WTC11 (cell line): ENCODE results near the gene ELFN2. TPM values are rescaled to one million over a fixed set of nuclear protein-coding genes. Genes with fewer than 3 reads are reported as not detected.

Experiments
- ATAC-seq: fragments of 200-7000 bp; cut with Tn5 transposase; 2 replicates; pipeline ENCODE4 v1.10.0; 2021; ENCODE audit warnings: mild to moderate bottlenecking, moderate library complexity
- CTCF ChIA-PET: fragments of 300-600 bp; sonication (Branson Sonifier 250); formaldehyde crosslinking; loops from one replicate; lab custom pipeline; 2021; ENCODE audit warnings: antibody characterized with exemption; lab: Charles Lee
- POLR2A ChIA-PET: fragments of 350-600 bp; sonication (Branson Sonifier 250); formaldehyde crosslinking; loops from one replicate; lab custom pipeline; 2021; ENCODE audit warnings: antibody characterized with exemption; lab: Charles Lee
- DNase-seq: peaks from one replicate; pipeline ENCODE4 v3.0.0; 2021; ENCODE audit warnings: low spot score
- H3K27ac Mint-ChIP-seq: 2 replicates; pipeline ENCODE4 v1.8.0; 2021; ENCODE audit warnings: mixed read lengths
- H3K27me3 Mint-ChIP-seq: 2 replicates; pipeline ENCODE4 v1.8.0; 2021; ENCODE audit warnings: low read depth, mild to moderate bottlenecking, moderate library complexity, mixed read lengths
- H3K36me3 Mint-ChIP-seq: 2 replicates; pipeline ENCODE4 v1.8.0; 2021; ENCODE audit warnings: mixed read lengths
- H3K4me1 Mint-ChIP-seq: 2 replicates; pipeline ENCODE4 v1.8.0; 2022; ENCODE audit warnings: mixed read lengths
- H3K4me3 Mint-ChIP-seq: 2 replicates; pipeline ENCODE4 v1.8.0; 2021; ENCODE audit warnings: mild to moderate bottlenecking, moderate library complexity, mixed read lengths
- H3K9me3 Mint-ChIP-seq: 2 replicates; pipeline ENCODE4 v1.8.0; 2021; ENCODE audit warnings: mixed read lengths
- ESRRA ChIP-seq: sonication (generic); formaldehyde crosslinking; IDR thresholded peaks from 2 replicates; pipeline ENCODE4 v1.8.1; 2022; ENCODE audit warnings: mild to moderate bottlenecking, missing genetic modification reagents, borderline replicate concordance
- GABPB1 ChIP-seq: sonication (generic); formaldehyde crosslinking; IDR thresholded peaks from 2 replicates; pipeline ENCODE4 v1.8.1; 2023; ENCODE audit warnings: mild to moderate bottlenecking, missing genetic modification reagents
- GTF2I ChIP-seq: fragments of 250-450 bp; sonication (Bioruptor Pico); conservative IDR thresholded peaks from 2 replicates; pipeline ENCODE4 v1.4.0; 2021; ENCODE audit warnings: mild to moderate bottlenecking
- IRF2 ChIP-seq: sonication (generic); formaldehyde crosslinking; IDR thresholded peaks from 2 replicates; pipeline ENCODE4 v1.8.0; 2022; ENCODE audit warnings: low read depth, missing genetic modification reagents, borderline replicate concordance
- OVOL2 ChIP-seq: fragments of 250-450 bp; sonication (Bioruptor Pico); IDR thresholded peaks from 2 replicates; pipeline ENCODE4 v1.9.0; 2021; ENCODE audit warnings: mild to moderate bottlenecking, borderline replicate concordance
- RORB ChIP-seq: fragments of 250-450 bp; sonication (Bioruptor Pico); IDR thresholded peaks from 2 replicates; pipeline ENCODE4 v1.9.0; 2021; ENCODE audit warnings: mild to moderate bottlenecking
- SMAD3 ChIP-seq: sonication (generic); formaldehyde crosslinking; IDR thresholded peaks from 2 replicates; pipeline ENCODE4 v1.8.0; 2022; ENCODE audit warnings: missing genetic modification reagents, mild to moderate bottlenecking, borderline replicate concordance
- SP1 ChIP-seq: sonication (generic); formaldehyde crosslinking; conservative IDR thresholded peaks from 2 replicates; pipeline ENCODE4 v1.8.1; 2022; ENCODE audit warnings: missing genetic modification reagents
- TCF7 ChIP-seq: sonication (generic); formaldehyde crosslinking; IDR thresholded peaks from 2 replicates; pipeline ENCODE4 v1.8.0; 2022; ENCODE audit warnings: mild to moderate bottlenecking, low read depth, missing genetic modification reagents, moderate library complexity
- TEAD4 ChIP-seq: sonication (generic); formaldehyde crosslinking; IDR thresholded peaks from 2 replicates; pipeline ENCODE4 v1.8.0; 2022; ENCODE audit warnings: mild to moderate bottlenecking, missing genetic modification reagents
- ZNF671 ChIP-seq: fragments of 250-450 bp; sonication (Bioruptor Pico); IDR thresholded peaks from 2 replicates; pipeline ENCODE4 v1.8.0; 2021; ENCODE audit warnings: mild to moderate bottlenecking
- total RNA-seq: library from RNA; stranded (reverse); gene quantifications from 3 replicates; pipeline ENCODE4 v1.2.3, GENCODE V29; 2021
- TF ChIP-seq, protein P1 (sequence below): sonication (generic); formaldehyde crosslinking; IDR thresholded peaks from 2 replicates; pipeline ENCODE4 v1.8.0; 2023; ENCODE audit warnings: missing genetic modification reagents, mild to moderate bottlenecking, borderline replicate concordance
- TF ChIP-seq, protein P2 (sequence below): fragments of 250-450 bp; sonication (Bioruptor Pico); IDR thresholded peaks from 2 replicates; pipeline ENCODE4 v1.9.0; 2021; ENCODE audit warnings: mild to moderate bottlenecking
- TF ChIP-seq, protein P3 (sequence below): sonication (generic); formaldehyde crosslinking; IDR thresholded peaks from 2 replicates; pipeline ENCODE4 v1.8.1; 2023; ENCODE audit warnings: mild to moderate bottlenecking, missing genetic modification reagents
- TF ChIP-seq, protein P4 (sequence below): sonication (generic); formaldehyde crosslinking; IDR thresholded peaks from 2 replicates; pipeline ENCODE4 v1.8.1; 2022; ENCODE audit warnings: low read depth, mild to moderate bottlenecking, moderate library complexity, missing genetic modification reagents, borderline replicate concordance
- TF ChIP-seq, protein P5 (sequence below): sonication (generic); formaldehyde crosslinking; IDR thresholded peaks from 2 replicates; pipeline ENCODE4 v1.8.0; 2022; ENCODE audit warnings: missing genetic modification reagents
- TF ChIP-seq, protein P6 (sequence below): sonication (generic); formaldehyde crosslinking; IDR thresholded peaks from 2 replicates; pipeline ENCODE4 v1.8.0; 2023; ENCODE audit warnings: missing genetic modification reagents
- TF ChIP-seq, protein P7 (sequence below): fragments of 250-450 bp; sonication (Bioruptor Pico); IDR thresholded peaks from 2 replicates; pipeline ENCODE4 v2.1.2; 2022; ENCODE audit warnings: mild to moderate bottlenecking, moderate library complexity
- TF ChIP-seq, protein P8 (sequence below): sonication (generic); formaldehyde crosslinking; IDR thresholded peaks from 2 replicates; pipeline ENCODE4 v1.8.1; 2023; ENCODE audit warnings: mild to moderate bottlenecking, missing genetic modification reagents, borderline replicate concordance

Gene ELFN2
- total RNA-seq, 1 experiment from 2014 or later: 0.87 TPM

DNA sequence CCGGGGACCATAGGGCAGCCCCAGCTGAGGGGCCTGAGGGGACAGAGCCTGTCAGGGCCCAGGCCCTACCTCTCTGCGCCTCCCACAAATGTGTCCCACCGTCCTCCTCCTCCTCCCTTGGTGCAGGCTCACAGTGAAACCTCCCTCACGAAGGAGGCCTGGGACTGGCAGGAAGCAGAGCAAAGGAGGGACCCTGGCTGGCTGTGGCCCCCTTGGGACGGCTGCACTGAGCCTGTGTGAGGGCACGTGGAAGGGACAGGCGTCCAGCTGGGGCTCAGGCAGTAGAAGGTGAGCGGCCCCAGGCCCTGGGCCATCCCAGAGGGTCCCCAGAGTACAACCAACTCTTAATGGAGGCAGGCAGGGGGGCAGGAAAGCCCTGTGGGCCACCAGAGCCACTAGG lies 60.7 kb downstream of the ELFN2 start:
- no peak for ATAC-seq
- Mint-ChIP-seq H3K9me3 (no peaks in the 10 kb centered on the region), H3K4me1 (peaks cover 16% of the 10 kb centered on the region), H3K27me3 (no peaks in the 10 kb centered on the region), H3K4me3 (no peak overlapping the region), H3K27ac (no peak overlapping the region), H3K36me3 (no peaks in the 10 kb centered on the region)
- POLR2A ChIA-PET: no interaction called here
- no peak for DNase-seq
- CTCF ChIA-PET: interaction anchor here (1.3 to 1.5 kb wide), 2 partner anchors 14 to 50 kb away, joined by 3 to 5 read pairs; no protein-coding TSS in a partner anchor
- TF ChIP-seq TCF7 (CRISPR knock-in tag) (no peak), ESRRA (CRISPR knock-in tag) (no peak), RORB (CRISPR knock-in tag) (no peak), TEAD4 (CRISPR knock-in tag) (no peak), GABPB1 (no peak), ZNF671 (CRISPR knock-in tag) (no peak), IRF2 (no peak), GTF2I (CRISPR knock-in tag) (no peak), SP1 (CRISPR knock-in tag) (no peak), OVOL2 (CRISPR knock-in tag) (no peak), SMAD3 (no peak)
- TF ChIP-seq, protein P1, sequence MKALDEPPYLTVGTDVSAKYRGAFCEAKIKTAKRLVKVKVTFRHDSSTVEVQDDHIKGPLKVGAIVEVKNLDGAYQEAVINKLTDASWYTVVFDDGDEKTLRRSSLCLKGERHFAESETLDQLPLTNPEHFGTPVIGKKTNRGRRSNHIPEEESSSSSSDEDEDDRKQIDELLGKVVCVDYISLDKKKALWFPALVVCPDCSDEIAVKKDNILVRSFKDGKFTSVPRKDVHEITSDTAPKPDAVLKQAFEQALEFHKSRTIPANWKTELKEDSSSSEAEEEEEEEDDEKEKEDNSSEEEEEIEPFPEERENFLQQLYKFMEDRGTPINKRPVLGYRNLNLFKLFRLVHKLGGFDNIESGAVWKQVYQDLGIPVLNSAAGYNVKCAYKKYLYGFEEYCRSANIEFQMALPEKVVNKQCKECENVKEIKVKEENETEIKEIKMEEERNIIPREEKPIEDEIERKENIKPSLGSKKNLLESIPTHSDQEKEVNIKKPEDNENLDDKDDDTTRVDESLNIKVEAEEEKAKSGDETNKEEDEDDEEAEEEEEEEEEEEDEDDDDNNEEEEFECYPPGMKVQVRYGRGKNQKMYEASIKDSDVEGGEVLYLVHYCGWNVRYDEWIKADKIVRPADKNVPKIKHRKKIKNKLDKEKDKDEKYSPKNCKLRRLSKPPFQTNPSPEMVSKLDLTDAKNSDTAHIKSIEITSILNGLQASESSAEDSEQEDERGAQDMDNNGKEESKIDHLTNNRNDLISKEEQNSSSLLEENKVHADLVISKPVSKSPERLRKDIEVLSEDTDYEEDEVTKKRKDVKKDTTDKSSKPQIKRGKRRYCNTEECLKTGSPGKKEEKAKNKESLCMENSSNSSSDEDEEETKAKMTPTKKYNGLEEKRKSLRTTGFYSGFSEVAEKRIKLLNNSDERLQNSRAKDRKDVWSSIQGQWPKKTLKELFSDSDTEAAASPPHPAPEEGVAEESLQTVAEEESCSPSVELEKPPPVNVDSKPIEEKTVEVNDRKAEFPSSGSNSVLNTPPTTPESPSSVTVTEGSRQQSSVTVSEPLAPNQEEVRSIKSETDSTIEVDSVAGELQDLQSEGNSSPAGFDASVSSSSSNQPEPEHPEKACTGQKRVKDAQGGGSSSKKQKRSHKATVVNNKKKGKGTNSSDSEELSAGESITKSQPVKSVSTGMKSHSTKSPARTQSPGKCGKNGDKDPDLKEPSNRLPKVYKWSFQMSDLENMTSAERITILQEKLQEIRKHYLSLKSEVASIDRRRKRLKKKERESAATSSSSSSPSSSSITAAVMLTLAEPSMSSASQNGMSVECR (CRISPR knock-in tag): no peak
- TF ChIP-seq, protein P2, sequence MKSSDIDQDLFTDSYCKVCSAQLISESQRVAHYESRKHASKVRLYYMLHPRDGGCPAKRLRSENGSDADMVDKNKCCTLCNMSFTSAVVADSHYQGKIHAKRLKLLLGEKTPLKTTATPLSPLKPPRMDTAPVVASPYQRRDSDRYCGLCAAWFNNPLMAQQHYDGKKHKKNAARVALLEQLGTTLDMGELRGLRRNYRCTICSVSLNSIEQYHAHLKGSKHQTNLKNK (CRISPR knock-in tag): no peak
- TF ChIP-seq, protein P3, sequence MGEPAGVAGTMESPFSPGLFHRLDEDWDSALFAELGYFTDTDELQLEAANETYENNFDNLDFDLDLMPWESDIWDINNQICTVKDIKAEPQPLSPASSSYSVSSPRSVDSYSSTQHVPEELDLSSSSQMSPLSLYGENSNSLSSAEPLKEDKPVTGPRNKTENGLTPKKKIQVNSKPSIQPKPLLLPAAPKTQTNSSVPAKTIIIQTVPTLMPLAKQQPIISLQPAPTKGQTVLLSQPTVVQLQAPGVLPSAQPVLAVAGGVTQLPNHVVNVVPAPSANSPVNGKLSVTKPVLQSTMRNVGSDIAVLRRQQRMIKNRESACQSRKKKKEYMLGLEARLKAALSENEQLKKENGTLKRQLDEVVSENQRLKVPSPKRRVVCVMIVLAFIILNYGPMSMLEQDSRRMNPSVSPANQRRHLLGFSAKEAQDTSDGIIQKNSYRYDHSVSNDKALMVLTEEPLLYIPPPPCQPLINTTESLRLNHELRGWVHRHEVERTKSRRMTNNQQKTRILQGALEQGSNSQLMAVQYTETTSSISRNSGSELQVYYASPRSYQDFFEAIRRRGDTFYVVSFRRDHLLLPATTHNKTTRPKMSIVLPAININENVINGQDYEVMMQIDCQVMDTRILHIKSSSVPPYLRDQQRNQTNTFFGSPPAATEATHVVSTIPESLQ: no peak
- TF ChIP-seq, protein P4, sequence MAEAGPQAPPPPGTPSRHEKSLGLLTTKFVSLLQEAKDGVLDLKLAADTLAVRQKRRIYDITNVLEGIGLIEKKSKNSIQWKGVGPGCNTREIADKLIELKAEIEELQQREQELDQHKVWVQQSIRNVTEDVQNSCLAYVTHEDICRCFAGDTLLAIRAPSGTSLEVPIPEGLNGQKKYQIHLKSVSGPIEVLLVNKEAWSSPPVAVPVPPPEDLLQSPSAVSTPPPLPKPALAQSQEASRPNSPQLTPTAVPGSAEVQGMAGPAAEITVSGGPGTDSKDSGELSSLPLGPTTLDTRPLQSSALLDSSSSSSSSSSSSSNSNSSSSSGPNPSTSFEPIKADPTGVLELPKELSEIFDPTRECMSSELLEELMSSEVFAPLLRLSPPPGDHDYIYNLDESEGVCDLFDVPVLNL: no peak
- TF ChIP-seq, protein P5, sequence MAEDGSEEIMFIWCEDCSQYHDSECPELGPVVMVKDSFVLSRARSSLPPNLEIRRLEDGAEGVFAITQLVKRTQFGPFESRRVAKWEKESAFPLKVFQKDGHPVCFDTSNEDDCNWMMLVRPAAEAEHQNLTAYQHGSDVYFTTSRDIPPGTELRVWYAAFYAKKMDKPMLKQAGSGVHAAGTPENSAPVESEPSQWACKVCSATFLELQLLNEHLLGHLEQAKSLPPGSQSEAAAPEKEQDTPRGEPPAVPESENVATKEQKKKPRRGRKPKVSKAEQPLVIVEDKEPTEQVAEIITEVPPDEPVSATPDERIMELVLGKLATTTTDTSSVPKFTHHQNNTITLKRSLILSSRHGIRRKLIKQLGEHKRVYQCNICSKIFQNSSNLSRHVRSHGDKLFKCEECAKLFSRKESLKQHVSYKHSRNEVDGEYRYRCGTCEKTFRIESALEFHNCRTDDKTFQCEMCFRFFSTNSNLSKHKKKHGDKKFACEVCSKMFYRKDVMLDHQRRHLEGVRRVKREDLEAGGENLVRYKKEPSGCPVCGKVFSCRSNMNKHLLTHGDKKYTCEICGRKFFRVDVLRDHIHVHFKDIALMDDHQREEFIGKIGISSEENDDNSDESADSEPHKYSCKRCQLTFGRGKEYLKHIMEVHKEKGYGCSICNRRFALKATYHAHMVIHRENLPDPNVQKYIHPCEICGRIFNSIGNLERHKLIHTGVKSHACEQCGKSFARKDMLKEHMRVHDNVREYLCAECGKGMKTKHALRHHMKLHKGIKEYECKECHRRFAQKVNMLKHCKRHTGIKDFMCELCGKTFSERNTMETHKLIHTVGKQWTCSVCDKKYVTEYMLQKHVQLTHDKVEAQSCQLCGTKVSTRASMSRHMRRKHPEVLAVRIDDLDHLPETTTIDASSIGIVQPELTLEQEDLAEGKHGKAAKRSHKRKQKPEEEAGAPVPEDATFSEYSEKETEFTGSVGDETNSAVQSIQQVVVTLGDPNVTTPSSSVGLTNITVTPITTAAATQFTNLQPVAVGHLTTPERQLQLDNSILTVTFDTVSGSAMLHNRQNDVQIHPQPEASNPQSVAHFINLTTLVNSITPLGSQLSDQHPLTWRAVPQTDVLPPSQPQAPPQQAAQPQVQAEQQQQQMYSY (CRISPR knock-in tag): no peak
- TF ChIP-seq, protein P6, sequence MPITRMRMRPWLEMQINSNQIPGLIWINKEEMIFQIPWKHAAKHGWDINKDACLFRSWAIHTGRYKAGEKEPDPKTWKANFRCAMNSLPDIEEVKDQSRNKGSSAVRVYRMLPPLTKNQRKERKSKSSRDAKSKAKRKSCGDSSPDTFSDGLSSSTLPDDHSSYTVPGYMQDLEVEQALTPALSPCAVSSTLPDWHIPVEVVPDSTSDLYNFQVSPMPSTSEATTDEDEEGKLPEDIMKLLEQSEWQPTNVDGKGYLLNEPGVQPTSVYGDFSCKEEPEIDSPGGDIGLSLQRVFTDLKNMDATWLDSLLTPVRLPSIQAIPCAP (CRISPR knock-in tag): no peak
- TF ChIP-seq, protein P7, sequence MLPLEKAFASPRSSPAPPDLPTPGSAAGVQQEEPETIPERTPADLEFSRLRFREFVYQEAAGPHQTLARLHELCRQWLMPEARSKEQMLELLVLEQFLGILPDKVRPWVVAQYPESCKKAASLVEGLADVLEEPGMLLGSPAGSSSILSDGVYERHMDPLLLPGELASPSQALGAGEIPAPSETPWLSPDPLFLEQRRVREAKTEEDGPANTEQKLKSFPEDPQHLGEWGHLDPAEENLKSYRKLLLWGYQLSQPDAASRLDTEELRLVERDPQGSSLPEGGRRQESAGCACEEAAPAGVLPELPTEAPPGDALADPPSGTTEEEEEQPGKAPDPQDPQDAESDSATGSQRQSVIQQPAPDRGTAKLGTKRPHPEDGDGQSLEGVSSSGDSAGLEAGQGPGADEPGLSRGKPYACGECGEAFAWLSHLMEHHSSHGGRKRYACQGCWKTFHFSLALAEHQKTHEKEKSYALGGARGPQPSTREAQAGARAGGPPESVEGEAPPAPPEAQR (CRISPR knock-in tag): no peak
- TF ChIP-seq, protein P8, sequence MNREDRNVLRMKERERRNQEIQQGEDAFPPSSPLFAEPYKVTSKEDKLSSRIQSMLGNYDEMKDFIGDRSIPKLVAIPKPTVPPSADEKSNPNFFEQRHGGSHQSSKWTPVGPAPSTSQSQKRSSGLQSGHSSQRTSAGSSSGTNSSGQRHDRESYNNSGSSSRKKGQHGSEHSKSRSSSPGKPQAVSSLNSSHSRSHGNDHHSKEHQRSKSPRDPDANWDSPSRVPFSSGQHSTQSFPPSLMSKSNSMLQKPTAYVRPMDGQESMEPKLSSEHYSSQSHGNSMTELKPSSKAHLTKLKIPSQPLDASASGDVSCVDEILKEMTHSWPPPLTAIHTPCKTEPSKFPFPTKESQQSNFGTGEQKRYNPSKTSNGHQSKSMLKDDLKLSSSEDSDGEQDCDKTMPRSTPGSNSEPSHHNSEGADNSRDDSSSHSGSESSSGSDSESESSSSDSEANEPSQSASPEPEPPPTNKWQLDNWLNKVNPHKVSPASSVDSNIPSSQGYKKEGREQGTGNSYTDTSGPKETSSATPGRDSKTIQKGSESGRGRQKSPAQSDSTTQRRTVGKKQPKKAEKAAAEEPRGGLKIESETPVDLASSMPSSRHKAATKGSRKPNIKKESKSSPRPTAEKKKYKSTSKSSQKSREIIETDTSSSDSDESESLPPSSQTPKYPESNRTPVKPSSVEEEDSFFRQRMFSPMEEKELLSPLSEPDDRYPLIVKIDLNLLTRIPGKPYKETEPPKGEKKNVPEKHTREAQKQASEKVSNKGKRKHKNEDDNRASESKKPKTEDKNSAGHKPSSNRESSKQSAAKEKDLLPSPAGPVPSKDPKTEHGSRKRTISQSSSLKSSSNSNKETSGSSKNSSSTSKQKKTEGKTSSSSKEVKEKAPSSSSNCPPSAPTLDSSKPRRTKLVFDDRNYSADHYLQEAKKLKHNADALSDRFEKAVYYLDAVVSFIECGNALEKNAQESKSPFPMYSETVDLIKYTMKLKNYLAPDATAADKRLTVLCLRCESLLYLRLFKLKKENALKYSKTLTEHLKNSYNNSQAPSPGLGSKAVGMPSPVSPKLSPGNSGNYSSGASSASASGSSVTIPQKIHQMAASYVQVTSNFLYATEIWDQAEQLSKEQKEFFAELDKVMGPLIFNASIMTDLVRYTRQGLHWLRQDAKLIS (CRISPR knock-in tag): no peak
